ENCODE measurements around the gene BCL11B.
A peak's percentile ranks its signal among the peaks of the same experiment; 100 is the strongest.

The BCL11B gene

GRCh38 chr14:99272632-99272898 is 568 bp upstream of the BCL11B start:
- H3K27me3 ChIP-seq = peaks cover 95% of the 10 kb centered on the region
- H3K9me3 ChIP-seq = no peaks in the 10 kb centered on the region
- no peaks in the 10 kb centered on the region for H3K4me1 ChIP-seq
- H3K36me3 ChIP-seq = no peaks in the 10 kb centered on the region
- DNase-seq = no peak
- no peak for TF ChIP-seq CTCF (IDR thresholded peaks at IDR 0.05; ENCODE audit: low read depth, low read length)
- H3K4me3 ChIP-seq (ENCODE audit: low read depth, low read length) = peak overlapping the region; percentile 65

GRCh38 chr14:99271221-99271941 is 616 bp downstream of the BCL11B start:
- TF ChIP-seq CTCF (IDR thresholded peaks at IDR 0.05; ENCODE audit: low read depth, low read length) = no peak
- peaks cover 94% of the 10 kb centered on the region for H3K27me3 ChIP-seq

GRCh38 chr14:99270458-99271220 is 1.4 kb downstream of the BCL11B start:
- peak; percentile 24 for DNase-seq
- H3K4me1 ChIP-seq = no peaks in the 10 kb centered on the region
- no peak for TF ChIP-seq CTCF (IDR thresholded peaks at IDR 0.05; ENCODE audit: low read depth, low read length)
- H3K4me3 ChIP-seq (ENCODE audit: low read depth, low read length) = peak overlapping the region; percentile 42
- H3K27me3 ChIP-seq = peaks cover 94% of the 10 kb centered on the region
- H3K36me3 ChIP-seq = no peaks in the 10 kb centered on the region
- no peaks in the 10 kb centered on the region for H3K9me3 ChIP-seq

More at GRCh38 chr14:99271221-99271941, 616 bp downstream of the BCL11B start:
- Histone ChIP-seq H3K9me3 (no peaks in the 10 kb centered on the region), H3K4me1 (no peaks in the 10 kb centered on the region), H3K4me3 (ENCODE audit: low read depth, low read length) (peak overlapping the region; percentile 65), H3K36me3 (no peaks in the 10 kb centered on the region)
- no peak for DNase-seq

- Histone ChIP-seq H3K36me3 (no peaks in the 10 kb centered on the region), H3K4me1 (no peaks in the 10 kb centered on the region), H3K9me3 (no peaks in the 10 kb centered on the region), H3K27me3 (peaks cover 91% of the 10 kb centered on the region), H3K4me3 (ENCODE audit: low read depth, low read length) (no peak overlapping the region)
- no peak for TF ChIP-seq CTCF (IDR thresholded peaks at IDR 0.05; ENCODE audit: low read depth, low read length)
- DNase-seq = no peak
Observed at GRCh38 chr14:99268810-99269707, 2.9 kb downstream of the BCL11B start.

- H3K4me3 ChIP-seq (ENCODE audit: low read depth, low read length) = no peak overlapping the region
Observed at GRCh38 chr14:99267837-99268781, 3.9 kb downstream of the BCL11B start.

More at GRCh38 chr14:99267837-99268781, 3.9 kb downstream of the BCL11B start:
- Histone ChIP-seq H3K27me3 (peaks cover 91% of the 10 kb centered on the region), H3K9me3 (no peaks in the 10 kb centered on the region), H3K36me3 (no peaks in the 10 kb centered on the region), H3K4me1 (no peaks in the 10 kb centered on the region)
- DNase-seq = no peak
- no peak for TF ChIP-seq CTCF (IDR thresholded peaks at IDR 0.05; ENCODE audit: low read depth, low read length)
